ENCODE measurements around the gene CYSRT1.

GRCh38 chr9:137198051-137198901 lies 26.7 kb upstream of the CYSRT1 start:
- TF ChIP-seq CTCF (IDR thresholded peaks at IDR 0.05), result no peak
- no peak for TF ChIP-seq POLR2A (IDR thresholded peaks at IDR 0.05)
